GM15510 (cell line): Measurements from ENCODE around the gene SLCO1A2.

ENCODE experiments used
- POLR2A ChIP-seq: IDR thresholded peaks from 3 replicates; pipeline ENCODE4 v1.6.1; 2011; ENCODE audit warnings: borderline replicate concordance; ENCODE audit not compliant: insufficient read length; ENCODE audit errors: extremely low read depth

The SLCO1A2 gene

GRCh38 chr12:21337959-21338744, 3.4 kb upstream of the SLCO1A2 start:
- TF ChIP-seq POLR2A = no peak

GRCh38 chr12:21337453-21337852, 2.7 kb upstream of the SLCO1A2 start:
- no peak for TF ChIP-seq POLR2A

GRCh38 chr12:21336656-21337055, 1.9 kb upstream of the SLCO1A2 start:
- TF ChIP-seq POLR2A = no peak

GRCh38 chr12:21330682-21331253, 3.9 kb downstream of the SLCO1A2 start:
- TF ChIP-seq POLR2A = no peak

GRCh38 chr12:21328578-21328977, 6.1 kb downstream of the SLCO1A2 start:
- TF ChIP-seq POLR2A = no peak

- TF ChIP-seq POLR2A = no peak
Observed at GRCh38 chr12:21324551-21324950, 10.2 kb downstream of the SLCO1A2 start.

GRCh38 chr12:21323736-21324135, 11.0 kb downstream of the SLCO1A2 start:
- TF ChIP-seq POLR2A = no peak

- no peak for TF ChIP-seq POLR2A
Observed at GRCh38 chr12:21308785-21309184, 25.9 kb downstream of the SLCO1A2 start.

GRCh38 chr12:21305661-21306060, 29.1 kb downstream of the SLCO1A2 start:
- no peak for TF ChIP-seq POLR2A

GRCh38 chr12:21300632-21301031, 34.1 kb downstream of the SLCO1A2 start:
- TF ChIP-seq POLR2A = no peak

GRCh38 chr12:21296751-21297406, 37.8 kb downstream of the SLCO1A2 start:
- TF ChIP-seq POLR2A = no peak

GRCh38 chr12:21296348-21296747, 38.4 kb downstream of the SLCO1A2 start:
- TF ChIP-seq POLR2A = no peak

GRCh38 chr12:21294176-21294575, 40.5 kb downstream of the SLCO1A2 start:
- TF ChIP-seq POLR2A = no peak

GRCh38 chr12:21292111-21292510, 42.6 kb downstream of the SLCO1A2 start:
- no peak for TF ChIP-seq POLR2A

- TF ChIP-seq POLR2A = no peak
Observed at GRCh38 chr12:21289698-21290097, 45.0 kb downstream of the SLCO1A2 start.

- TF ChIP-seq POLR2A = no peak
Observed at GRCh38 chr12:21276826-21277225, 57.9 kb downstream of the SLCO1A2 start.

- no peak for TF ChIP-seq POLR2A
Observed at GRCh38 chr12:21265932-21266331, 68.8 kb downstream of the SLCO1A2 start.

GRCh38 chr12:21264232-21264631, 70.5 kb downstream of the SLCO1A2 start:
- TF ChIP-seq POLR2A = no peak
